Measurements from ENCODE around the gene DOP1A.

Gene DOP1A

DNA sequence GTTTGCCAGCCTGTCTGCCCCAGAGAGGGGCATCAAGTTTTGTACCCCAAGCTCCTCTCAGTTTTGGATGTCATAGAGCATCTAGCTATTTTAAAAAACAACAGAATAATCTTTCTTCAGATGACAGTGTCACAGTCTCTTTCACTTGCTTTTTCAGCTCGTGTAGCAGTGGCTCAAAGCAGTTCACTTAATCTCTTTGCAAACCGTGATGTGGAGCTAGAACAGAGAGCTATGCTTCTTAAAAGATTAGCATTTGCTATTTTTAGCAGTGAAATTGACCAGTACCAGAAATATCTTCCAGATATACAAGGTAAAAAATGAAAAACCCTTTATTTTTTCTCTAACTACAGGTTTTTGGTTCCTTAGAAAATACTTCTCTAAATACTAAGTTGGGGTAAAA is 88.3 kb downstream of the DOP1A start:
- no peaks in the 10 kb centered on the region for H3K27me3 Mint-ChIP-seq (ENCODE audit: low read depth)

DNA sequence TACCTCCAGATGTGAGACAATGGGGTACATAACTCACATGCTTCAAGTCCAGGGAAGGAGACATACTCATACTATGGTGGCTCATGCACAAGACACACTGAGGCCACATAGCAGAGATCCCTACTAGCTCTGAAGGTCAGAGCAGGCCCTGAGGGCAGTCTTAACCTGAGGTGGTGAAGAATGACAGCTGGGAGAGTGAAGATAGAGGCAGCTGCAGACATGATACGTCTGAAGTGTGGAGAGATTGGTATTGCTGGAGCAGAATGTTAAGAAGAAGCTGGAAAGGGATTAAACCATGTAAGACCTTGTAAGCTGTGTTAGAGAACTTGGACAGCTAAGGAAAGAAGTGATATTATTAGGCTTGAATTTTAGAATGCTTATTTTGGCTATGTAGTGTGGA is 92.7 kb downstream of the DOP1A start:
- no peaks in the 10 kb centered on the region for H3K27me3 Mint-ChIP-seq (ENCODE audit: low read depth)
- peaks cover 7% of the 10 kb centered on the region for H3K4me1 Mint-ChIP-seq
- TF ChIP-seq, protein P1, sequence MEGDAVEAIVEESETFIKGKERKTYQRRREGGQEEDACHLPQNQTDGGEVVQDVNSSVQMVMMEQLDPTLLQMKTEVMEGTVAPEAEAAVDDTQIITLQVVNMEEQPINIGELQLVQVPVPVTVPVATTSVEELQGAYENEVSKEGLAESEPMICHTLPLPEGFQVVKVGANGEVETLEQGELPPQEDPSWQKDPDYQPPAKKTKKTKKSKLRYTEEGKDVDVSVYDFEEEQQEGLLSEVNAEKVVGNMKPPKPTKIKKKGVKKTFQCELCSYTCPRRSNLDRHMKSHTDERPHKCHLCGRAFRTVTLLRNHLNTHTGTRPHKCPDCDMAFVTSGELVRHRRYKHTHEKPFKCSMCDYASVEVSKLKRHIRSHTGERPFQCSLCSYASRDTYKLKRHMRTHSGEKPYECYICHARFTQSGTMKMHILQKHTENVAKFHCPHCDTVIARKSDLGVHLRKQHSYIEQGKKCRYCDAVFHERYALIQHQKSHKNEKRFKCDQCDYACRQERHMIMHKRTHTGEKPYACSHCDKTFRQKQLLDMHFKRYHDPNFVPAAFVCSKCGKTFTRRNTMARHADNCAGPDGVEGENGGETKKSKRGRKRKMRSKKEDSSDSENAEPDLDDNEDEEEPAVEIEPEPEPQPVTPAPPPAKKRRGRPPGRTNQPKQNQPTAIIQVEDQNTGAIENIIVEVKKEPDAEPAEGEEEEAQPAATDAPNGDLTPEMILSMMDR (IDR thresholded peaks at IDR 0.05; ENCODE audit: unreplicated experiment in 3 of 3), result no peak
- H3K27ac Mint-ChIP-seq, result peak overlapping the region in 1 of 3 experiments; percentile 15
- H3K9me3 Mint-ChIP-seq, result no peaks in the 10 kb centered on the region
- H3K4me3 Mint-ChIP-seq, result no peak overlapping the region
- H3K36me3 Mint-ChIP-seq (ENCODE audit: low read depth), result peaks cover 57% of the 10 kb centered on the region

More for the DNA sequence above, 88.3 kb downstream of the DOP1A start:
- Mint-ChIP-seq H3K4me3 (no peak overlapping the region), H3K4me1 (peaks cover 7% of the 10 kb centered on the region), H3K36me3 (ENCODE audit: low read depth) (peaks cover 50% of the 10 kb centered on the region), H3K9me3 (no peaks in the 10 kb centered on the region), H3K27ac (no peak overlapping the region)
- TF ChIP-seq, protein P1 (IDR thresholded peaks at IDR 0.05; ENCODE audit: unreplicated experiment in 3 of 3), result no peak

DNA sequence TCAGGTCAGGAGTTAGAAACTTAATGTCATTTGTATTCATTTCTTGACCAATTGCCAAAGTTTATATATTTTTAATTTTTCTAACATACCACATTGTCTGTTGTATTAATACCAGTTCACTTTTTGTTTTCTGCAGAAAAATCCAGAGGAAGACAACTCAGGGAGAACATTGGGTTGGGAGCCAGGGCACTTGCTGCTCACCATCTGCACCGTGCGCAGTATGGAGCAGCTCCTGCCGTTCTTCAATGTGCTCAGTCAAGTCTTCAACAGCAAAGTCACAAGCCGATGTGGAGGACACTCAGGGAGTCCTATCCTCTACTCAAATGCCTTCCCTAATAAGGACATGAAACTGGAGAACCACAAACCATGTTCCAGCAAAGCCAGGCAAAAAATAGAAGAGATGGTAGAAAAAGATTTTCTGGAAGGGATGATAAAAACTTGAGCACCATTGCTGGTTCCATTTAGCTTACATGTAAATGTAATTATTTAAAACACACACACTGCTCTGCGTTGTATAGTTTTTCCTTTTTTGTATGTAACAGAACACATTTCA is 100.3 kb downstream of the DOP1A start:
- Mint-ChIP-seq H3K4me1 (no peaks in the 10 kb centered on the region), H3K27ac (no peak overlapping the region)

DNA sequence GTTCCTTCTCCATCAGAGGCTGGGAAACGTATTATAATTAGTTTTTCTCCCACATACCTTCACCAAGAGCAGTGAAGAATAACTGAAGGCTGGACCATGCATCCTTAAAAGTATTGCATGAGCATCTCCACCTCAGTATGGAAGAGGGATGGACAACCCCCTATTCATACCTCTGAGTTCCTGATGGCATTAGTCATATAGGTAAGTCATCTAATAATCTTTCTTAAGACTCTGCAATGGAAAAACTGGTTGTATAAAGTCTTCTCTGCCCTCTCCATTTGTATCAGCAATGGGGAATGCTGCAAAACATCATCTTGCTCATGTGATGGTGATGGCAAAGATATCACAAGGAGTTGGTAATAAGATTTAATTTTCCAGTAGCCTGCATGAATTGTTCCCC is 101.1 kb downstream of the DOP1A start:
- TF ChIP-seq, protein P1 (IDR thresholded peaks at IDR 0.05; ENCODE audit: unreplicated experiment in 3 of 3), result no peak
- Mint-ChIP-seq H3K4me3 (no peak overlapping the region), H3K27ac (no peak overlapping the region), H3K27me3 (ENCODE audit: low read depth) (no peaks in the 10 kb centered on the region), H3K9me3 (no peaks in the 10 kb centered on the region), H3K36me3 (ENCODE audit: low read depth) (peaks cover 71% of the 10 kb centered on the region), H3K4me1 (no peaks in the 10 kb centered on the region)

More for the DNA sequence above, 100.3 kb downstream of the DOP1A start:
- Mint-ChIP-seq H3K36me3 (ENCODE audit: low read depth) (peaks cover 64% of the 10 kb centered on the region), H3K4me3 (no peak overlapping the region), H3K9me3 (no peaks in the 10 kb centered on the region), H3K27me3 (ENCODE audit: low read depth) (no peaks in the 10 kb centered on the region)
- TF ChIP-seq, protein P1 (IDR thresholded peaks at IDR 0.05; ENCODE audit: unreplicated experiment in 3 of 3), result no peak

DNA sequence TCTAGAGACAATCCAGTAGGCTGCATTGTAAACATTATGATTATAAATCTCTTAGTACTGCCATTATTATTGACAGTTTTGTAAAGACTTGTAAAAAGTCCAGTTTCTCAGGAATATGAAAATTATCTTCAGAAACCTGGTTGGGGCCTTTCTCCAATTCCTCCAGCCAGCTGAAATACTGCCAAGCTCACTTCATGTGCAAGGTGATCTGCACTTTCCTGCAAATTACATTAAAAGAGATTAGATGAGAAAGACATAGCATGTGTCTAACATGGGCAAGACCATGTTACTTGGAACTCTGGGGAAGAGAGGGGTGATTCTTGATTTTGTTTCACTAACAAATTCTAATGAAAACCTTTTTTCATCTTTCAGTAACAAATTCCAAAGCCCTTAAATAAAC is 101.6 kb downstream of the DOP1A start:
- Mint-ChIP-seq H3K4me3 (no peak overlapping the region), H3K27me3 (ENCODE audit: low read depth) (no peaks in the 10 kb centered on the region)
- TF ChIP-seq, protein P1 (IDR thresholded peaks at IDR 0.05; ENCODE audit: unreplicated experiment in 3 of 3), result no peak

DNA sequence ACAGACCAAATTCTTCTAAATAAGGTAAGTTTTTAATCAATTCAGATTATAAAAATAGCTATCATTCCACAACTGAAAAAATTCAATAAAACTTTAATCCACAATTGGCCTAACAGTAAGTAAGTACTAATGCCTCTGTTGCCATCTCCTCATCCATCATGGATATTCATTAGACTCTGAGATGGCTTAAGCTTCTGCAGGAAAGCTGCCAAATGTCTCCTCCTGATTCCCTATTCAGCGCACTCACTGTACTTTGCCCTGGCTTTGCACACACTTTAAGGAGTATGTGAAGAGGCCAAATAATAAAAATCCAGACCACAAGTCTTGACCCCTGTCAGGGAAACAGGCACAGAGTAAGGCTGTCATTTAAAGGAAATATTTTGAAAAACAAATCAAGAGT is 102.0 kb downstream of the DOP1A start:
- Mint-ChIP-seq H3K4me1 (no peaks in the 10 kb centered on the region), H3K36me3 (ENCODE audit: low read depth) (peaks cover 69% of the 10 kb centered on the region), H3K27ac (peak overlapping the region; percentile 49 to 61 (median 58)), H3K4me3 (no peak overlapping the region), H3K9me3 (no peaks in the 10 kb centered on the region), H3K27me3 (ENCODE audit: low read depth) (no peaks in the 10 kb centered on the region)
- TF ChIP-seq, protein P1 (IDR thresholded peaks at IDR 0.05; ENCODE audit: unreplicated experiment in 3 of 3), result no peak

More for the DNA sequence above, 101.6 kb downstream of the DOP1A start:
- H3K36me3 Mint-ChIP-seq (ENCODE audit: low read depth), result peaks cover 69% of the 10 kb centered on the region
- peak overlapping the region in 1 of 3 experiments; percentile 61 for H3K27ac Mint-ChIP-seq
- H3K9me3 Mint-ChIP-seq, result no peaks in the 10 kb centered on the region
- H3K4me1 Mint-ChIP-seq, result no peaks in the 10 kb centered on the region
